Liver (tissue), 9 donors: ENCODE results near the gene RSPH6A. TPM values are rescaled to one million over a fixed set of nuclear protein-coding genes. Genes with fewer than 3 reads are reported as not detected.
A peak's percentile ranks its signal among the peaks of the same experiment; 100 is the strongest.

Experiments used
- DNase-seq: peaks from one replicate; pipeline ENCODE4 v3.0.0-alpha.2; 2017; ENCODE audit warnings: low spot score
- H3K27ac ChIP-seq, 2 donors: one replicate each; pipeline ENCODE4 v1.7.0; 2013; ENCODE audit warnings: inconsistent platforms in 2 of 2, low read length in 2 of 2, control low read depth in 1 of 2, low read depth in 1 of 2, mild to moderate bottlenecking in 1 of 2
- H3K27me3 ChIP-seq, 4 donors: one replicate each; pipeline versions ENCODE4 v1.6.1 to v1.7.0; 2013; ENCODE audit warnings: low read length in 3 of 4, inconsistent platforms in 1 of 4, mild to moderate bottlenecking in 1 of 4, moderate library complexity in 1 of 4; ENCODE audit not compliant: control insufficient read depth in 4 of 4, insufficient read depth in 4 of 4
- H3K36me3 ChIP-seq, 4 donors: one replicate each; pipeline versions ENCODE4 v1.6.1 to v1.7.0; 2013; ENCODE audit warnings: low read length in 3 of 4, mild to moderate bottlenecking in 3 of 4, low read depth in 1 of 4, moderate library complexity in 1 of 4; ENCODE audit not compliant: control insufficient read depth in 4 of 4, insufficient read depth in 3 of 4
- H3K4me1 ChIP-seq, 4 donors: one replicate each; pipeline versions ENCODE4 v1.6.1 to v1.7.0; 2013; ENCODE audit warnings: low read length in 3 of 4, mild to moderate bottlenecking in 3 of 4, moderate library complexity in 1 of 4; ENCODE audit not compliant: control insufficient read depth in 4 of 4, insufficient read depth in 4 of 4
- H3K4me3 ChIP-seq, 3 donors: one replicate each; pipeline versions ENCODE4 v1.6.1 to v1.7.0; 2013; ENCODE audit warnings: low read length in 3 of 3, control low read depth in 1 of 3, low read depth in 1 of 3, mild to moderate bottlenecking in 1 of 3
- H3K9ac ChIP-seq, 2 donors: one replicate each; pipeline ENCODE4 v1.7.0; 2013; ENCODE audit warnings: low read length in 2 of 2, mild to moderate bottlenecking in 2 of 2, moderate library complexity in 2 of 2, control low read depth in 1 of 2, low read depth in 1 of 2
- H3K9me3 ChIP-seq, 4 donors: one replicate each; pipeline versions ENCODE4 v1.6.1 to v1.7.0; 2013; ENCODE audit warnings: low read length in 3 of 4; ENCODE audit not compliant: control insufficient read depth in 4 of 4
- CTCF ChIP-seq: fragments of 150-350 bp; IDR thresholded peaks from 2 replicates; pipeline ENCODE4 v1.5.1; 2017; ENCODE audit warnings: improper control_type of control experiment, low read depth, low read length; ENCODE audit not compliant: missing input control
- EGR1 ChIP-seq, 2 donors: IDR thresholded peaks; 2 replicates each; pipeline ENCODE4 v1.6.1; 2016 to 2018; ENCODE audit warnings: antibody characterized with exemption in 2 of 2, low read depth in 2 of 2
- FOXA1 ChIP-seq: IDR thresholded peaks from 2 replicates; pipeline ENCODE4 v1.6.1; 2016; ENCODE audit warnings: antibody characterized with exemption
- GABPA ChIP-seq, 2 donors: IDR thresholded peaks in 1 of 2; conservative IDR thresholded peaks in 1 of 2; 2 replicates each; pipeline ENCODE4 v1.6.1; 2016; ENCODE audit warnings: antibody characterized with exemption in 2 of 2, mild to moderate bottlenecking in 1 of 2, moderate library complexity in 1 of 2
- JUND ChIP-seq, 2 donors: IDR thresholded peaks; 2 replicates each; pipeline ENCODE4 v1.6.1; 2016; ENCODE audit warnings: antibody characterized with exemption in 2 of 2
- MAX ChIP-seq: IDR thresholded peaks from 2 replicates; pipeline ENCODE4 v1.6.1; 2016; ENCODE audit warnings: antibody characterized with exemption
- NR2F2 ChIP-seq: IDR thresholded peaks from 2 replicates; pipeline ENCODE4 v1.6.1; 2016; ENCODE audit warnings: antibody characterized with exemption
- RAD21 ChIP-seq, 2 donors: IDR thresholded peaks; 2 replicates each; pipeline ENCODE4 v1.6.1; 2016; ENCODE audit warnings: antibody characterized with exemption in 2 of 2, mild to moderate bottlenecking in 2 of 2
- RXRA ChIP-seq, 2 donors: IDR thresholded peaks; 2 replicates each; pipeline ENCODE4 v1.6.1; 2017 to 2018; ENCODE audit warnings: antibody characterized with exemption in 2 of 2, mild to moderate bottlenecking in 1 of 2
- SP1 ChIP-seq: IDR thresholded peaks from 2 replicates; pipeline ENCODE4 v1.6.1; 2018; ENCODE audit warnings: antibody characterized with exemption, mild to moderate bottlenecking
- TAF1 ChIP-seq: conservative IDR thresholded peaks from 2 replicates; pipeline ENCODE4 v1.6.1; 2016; ENCODE audit warnings: antibody characterized with exemption, mild to moderate bottlenecking
- ZBTB33 ChIP-seq: IDR thresholded peaks from 2 replicates; pipeline ENCODE4 v1.6.1; 2016; ENCODE audit warnings: antibody characterized with exemption
- WGBS: extraction: QIAGEN DNeasy Blood & Tissue Kit; methylation state at CpG from one replicate; pipeline ENCODE4 v1.1.7; 2013; 5-methylcytosine and 5-hydroxymethylcytosine counted together
- polyA plus RNA-seq, 2 donors: library from polyadenylated mRNA; stranded (reverse) in 1 of 2; unstranded in 1 of 2; fragments of 200-250 nt in 1 of 2; fragments of >200 nt in 1 of 2; fragmentation: Nextera tagmentation in 1 of 2; extraction: Ambion mirVana in 1 of 2; gene quantifications; one replicate each; pipeline versions ENCODE4 v1.2.1 to v1.2.3, GENCODE V29; 2013 to 2015
- total RNA-seq, 2 donors: library from RNA; depleted of rRNA; stranded (reverse); fragments of >200 nt; gene quantifications; one replicate each; pipeline ENCODE4 v1.2.3, GENCODE V29; 2014
- donor health status: healthy.
- donor health status: healthy.
- donor health status: healthy.
- donor health status: healthy.
- donor health status: healthy.

Gene RSPH6A
- total and polyA plus RNA-seq, 4 donors = 0.08 TPM; not detected in 3

GRCh38 chr19:45774765-45775164 is 40.3 kb downstream of the RSPH6A start:
- Histone ChIP-seq H3K36me3 (no peaks in the 10 kb centered on the region), H3K4me3 (no peak overlapping the region), H3K27me3 (no peaks in the 10 kb centered on the region), H3K9ac (no peak overlapping the region), H3K9me3 (no peaks in the 10 kb centered on the region), H3K27ac (peak overlapping the region in 1 of 2 donors; percentile 32), H3K4me1 (peaks cover 6 to 48% (median 28%) of the 10 kb centered on the region in 4 donors)
- WGBS = 80% methylated on average over 9 of the region's 9 CpGs
- TF ChIP-seq CTCF (peak; percentile 2), ZBTB33 (no peak)
- DNase-seq = peak; percentile 34

GRCh38 chr19:45773384-45773783 is 41.7 kb downstream of the RSPH6A start:
- Histone ChIP-seq H3K9ac (no peak overlapping the region), H3K4me1 (peaks cover 6 to 43% (median 23%) of the 10 kb centered on the region in 4 donors), H3K27me3 (no peaks in the 10 kb centered on the region), H3K36me3 (no peaks in the 10 kb centered on the region), H3K4me3 (no peak overlapping the region), H3K27ac (no peak overlapping the region), H3K9me3 (no peaks in the 10 kb centered on the region)
- TF ChIP-seq RAD21 (IDR thresholded peaks at IDR 0.05) = no peak
- TF ChIP-seq FOXA1 = no peak
- TF ChIP-seq SP1 = no peak
- no peak for TF ChIP-seq JUND (IDR thresholded peaks at IDR 0.05)
- no peak for TF ChIP-seq EGR1 (IDR thresholded peaks at IDR 0.05; ENCODE audit: low read depth in 2 of 2)
- no peak for TF ChIP-seq CTCF
- TF ChIP-seq RXRA (IDR thresholded peaks at IDR 0.05) = no peak
- no peak for TF ChIP-seq TAF1
- TF ChIP-seq NR2F2 = no peak
- TF ChIP-seq ZBTB33 = no peak
- TF ChIP-seq GABPA (IDR thresholded peaks at IDR 0.05 in 1 of 2, conservative IDR thresholded peaks at IDR 0.05 in 1 of 2) = no peak
- TF ChIP-seq MAX = no peak
- no peak for DNase-seq
- 32% methylated on average over 2 of the region's 2 CpGs for whole genome bisulfite sequencing
